Neural progenitor cell (in vitro differentiated cells): Measurements from ENCODE around the gene SGO1.

ENCODE experiments used
- EZH2 ChIP-seq: fragments of 200-600 bp; sonication (generic); IDR thresholded peaks from 2 replicates; pipeline ENCODE4 v1.6.1; 2017; ENCODE audit warnings: antibody characterized with exemption, mild to moderate bottlenecking, moderate library complexity
- EZH2phosphoT487 ChIP-seq: fragments of 200-600 bp; sonication (generic); IDR thresholded peaks from 2 replicates; pipeline ENCODE4 v1.6.1; 2017; ENCODE audit warnings: antibody characterized with exemption
- TF ChIP-seq, protein P1 (sequence below): fragments of 200-600 bp; sonication (generic); IDR thresholded peaks from 2 replicates; pipeline ENCODE4 v1.5.1; 2017; ENCODE audit warnings: antibody characterized with exemption, mild to moderate bottlenecking

DNA sequence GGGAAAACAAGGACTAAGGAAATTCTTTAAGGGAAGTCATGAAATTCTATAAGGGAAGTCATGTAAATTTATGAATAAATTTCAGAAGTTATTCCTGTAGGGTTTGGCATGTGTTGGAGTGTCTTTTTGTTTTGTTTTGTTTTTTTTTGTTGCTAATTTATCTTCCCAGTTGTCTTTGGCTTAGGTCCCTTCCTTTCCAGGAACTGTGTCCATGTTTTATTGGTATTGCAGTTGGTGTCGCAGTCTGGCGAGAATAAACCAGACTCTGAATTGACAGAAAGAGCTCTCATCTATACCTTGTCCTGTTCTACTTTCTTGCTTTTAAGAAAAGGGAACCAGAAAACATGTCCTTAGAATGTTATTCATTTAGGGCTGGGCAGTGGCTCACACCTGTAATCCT, 57.6 kb downstream of the SGO1 start:
- TF ChIP-seq, protein P1, sequence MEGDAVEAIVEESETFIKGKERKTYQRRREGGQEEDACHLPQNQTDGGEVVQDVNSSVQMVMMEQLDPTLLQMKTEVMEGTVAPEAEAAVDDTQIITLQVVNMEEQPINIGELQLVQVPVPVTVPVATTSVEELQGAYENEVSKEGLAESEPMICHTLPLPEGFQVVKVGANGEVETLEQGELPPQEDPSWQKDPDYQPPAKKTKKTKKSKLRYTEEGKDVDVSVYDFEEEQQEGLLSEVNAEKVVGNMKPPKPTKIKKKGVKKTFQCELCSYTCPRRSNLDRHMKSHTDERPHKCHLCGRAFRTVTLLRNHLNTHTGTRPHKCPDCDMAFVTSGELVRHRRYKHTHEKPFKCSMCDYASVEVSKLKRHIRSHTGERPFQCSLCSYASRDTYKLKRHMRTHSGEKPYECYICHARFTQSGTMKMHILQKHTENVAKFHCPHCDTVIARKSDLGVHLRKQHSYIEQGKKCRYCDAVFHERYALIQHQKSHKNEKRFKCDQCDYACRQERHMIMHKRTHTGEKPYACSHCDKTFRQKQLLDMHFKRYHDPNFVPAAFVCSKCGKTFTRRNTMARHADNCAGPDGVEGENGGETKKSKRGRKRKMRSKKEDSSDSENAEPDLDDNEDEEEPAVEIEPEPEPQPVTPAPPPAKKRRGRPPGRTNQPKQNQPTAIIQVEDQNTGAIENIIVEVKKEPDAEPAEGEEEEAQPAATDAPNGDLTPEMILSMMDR, result no peak
- TF ChIP-seq EZH2 (no peak), EZH2phosphoT487 (no peak)
